ENCODE results near the gene DDX51.

DNA sequence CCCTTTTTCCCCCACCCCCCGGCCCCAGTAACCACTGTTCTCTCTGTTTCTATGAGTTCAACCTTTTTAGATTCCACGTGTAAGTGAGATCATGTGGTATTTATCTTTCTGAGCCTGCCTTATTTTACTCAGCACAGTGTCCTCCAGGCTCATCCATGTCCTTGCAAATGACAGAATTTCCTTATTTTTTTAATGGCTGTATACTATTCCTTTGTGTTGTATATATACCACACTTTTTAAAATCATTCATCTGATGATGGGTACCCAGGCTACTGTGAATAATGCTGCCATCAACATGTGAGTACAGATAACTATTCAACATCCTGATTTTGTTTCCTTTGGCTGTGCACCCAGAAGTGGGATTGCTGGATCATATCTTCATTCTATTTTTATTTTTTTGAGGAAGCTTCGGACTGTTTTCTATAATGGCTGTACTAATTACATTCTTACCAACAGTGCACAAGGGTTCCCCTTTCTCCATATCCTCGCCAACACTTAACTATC is 54.7 kb downstream of the DDX51 start:
- TF ChIP-seq, protein P1, sequence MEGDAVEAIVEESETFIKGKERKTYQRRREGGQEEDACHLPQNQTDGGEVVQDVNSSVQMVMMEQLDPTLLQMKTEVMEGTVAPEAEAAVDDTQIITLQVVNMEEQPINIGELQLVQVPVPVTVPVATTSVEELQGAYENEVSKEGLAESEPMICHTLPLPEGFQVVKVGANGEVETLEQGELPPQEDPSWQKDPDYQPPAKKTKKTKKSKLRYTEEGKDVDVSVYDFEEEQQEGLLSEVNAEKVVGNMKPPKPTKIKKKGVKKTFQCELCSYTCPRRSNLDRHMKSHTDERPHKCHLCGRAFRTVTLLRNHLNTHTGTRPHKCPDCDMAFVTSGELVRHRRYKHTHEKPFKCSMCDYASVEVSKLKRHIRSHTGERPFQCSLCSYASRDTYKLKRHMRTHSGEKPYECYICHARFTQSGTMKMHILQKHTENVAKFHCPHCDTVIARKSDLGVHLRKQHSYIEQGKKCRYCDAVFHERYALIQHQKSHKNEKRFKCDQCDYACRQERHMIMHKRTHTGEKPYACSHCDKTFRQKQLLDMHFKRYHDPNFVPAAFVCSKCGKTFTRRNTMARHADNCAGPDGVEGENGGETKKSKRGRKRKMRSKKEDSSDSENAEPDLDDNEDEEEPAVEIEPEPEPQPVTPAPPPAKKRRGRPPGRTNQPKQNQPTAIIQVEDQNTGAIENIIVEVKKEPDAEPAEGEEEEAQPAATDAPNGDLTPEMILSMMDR (IDR thresholded peaks at IDR 0.05), result no peak
- no peak for TF ChIP-seq POLR2A (IDR thresholded peaks at IDR 0.05)
